GM12891 (cell line): ENCODE data around the gene SRL.

Experiments used
- POLR2A ChIP-seq: IDR thresholded peaks from 2 replicates; pipeline ENCODE4 v1.6.1; 2011; ENCODE audit warnings: low read depth, low read length, control low read depth
- POLR2AphosphoS5 ChIP-seq: IDR thresholded peaks from 2 replicates; pipeline ENCODE4 v1.6.1; 2011; ENCODE audit warnings: low read depth, low read length, control low read depth
- SPI1 ChIP-seq: IDR thresholded peaks from 2 replicates; pipeline ENCODE4 v1.6.1; 2011; ENCODE audit warnings: low read depth, low read length, control low read depth
- TAF1 ChIP-seq: IDR thresholded peaks from 2 replicates; pipeline ENCODE4 v1.6.1; 2011; ENCODE audit warnings: low read depth, low read length, control low read depth

DNA sequence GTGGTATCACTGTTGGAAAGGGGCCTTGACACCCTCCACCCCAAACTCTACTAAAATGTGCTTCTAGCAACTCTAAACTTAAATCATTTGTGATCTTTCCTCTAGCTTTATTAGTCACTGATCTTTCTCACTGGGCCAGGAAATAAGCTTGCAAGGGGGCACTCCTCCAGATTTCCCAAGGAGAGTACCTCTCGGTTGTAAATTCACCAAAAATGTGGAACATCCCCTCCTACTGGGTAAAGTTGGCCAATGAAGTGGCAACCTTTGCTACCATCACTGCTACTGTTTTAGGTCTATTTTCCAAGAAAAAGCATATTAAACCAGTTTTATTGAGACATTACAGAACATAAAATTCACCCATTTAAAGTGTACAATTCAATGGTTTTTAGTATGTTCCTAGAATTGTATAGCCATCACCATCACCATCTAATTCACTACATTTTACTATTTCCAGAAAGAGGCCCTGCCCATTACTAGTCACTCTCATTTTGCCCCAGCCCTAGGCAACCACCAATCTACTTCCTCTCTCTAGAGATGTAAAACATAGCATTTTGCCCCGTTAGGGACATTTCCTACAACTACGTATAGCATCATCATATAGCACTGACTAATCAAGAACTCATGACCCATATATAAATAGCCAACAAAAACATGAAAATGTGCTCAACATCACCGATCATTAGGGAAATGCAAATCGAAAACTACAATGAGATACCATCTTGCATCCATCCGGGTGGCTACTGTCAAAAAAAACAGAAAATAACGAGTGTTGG is 81.0 kb downstream of the SRL start:
- TF ChIP-seq TAF1 = no peak
- TF ChIP-seq POLR2A = no peak
- TF ChIP-seq POLR2AphosphoS5 = no peak
- TF ChIP-seq SPI1 = peak; percentile 19; the same call in 1 of the 2 replicates
